ENCODE measurements around the gene SLC35A2.
"Not testable (repeated sequence)": the region's sequence is repeated elsewhere in the genome, so short reads cannot be mapped to it uniquely, and the experiment has no call there.

GRCh38 chrX:48876944-48877343 is 34.5 kb downstream of the SLC35A2 start:
- TF ChIP-seq POLR2A, POLR2AphosphoS5 (IDR thresholded peaks at IDR 0.05): not testable (repeated sequence)
